Spleen (tissue), 11 donors: ENCODE data around the gene PIGW. TPM values are rescaled to one million over a fixed set of nuclear protein-coding genes. Genes with fewer than 3 reads are reported as not detected.

ENCODE experiments used
- DNase-seq: peaks from one replicate; pipeline ENCODE4 v3.0.0-alpha.2; 2020
- H3K27ac ChIP-seq, 8 donors: fragments of 200-600 bp; sonication (generic) in 7 of 8; 1 replicate in 4 of 8; 2 replicates in 4 of 8; pipeline versions ENCODE4 v1.5.0 to v1.8.0; 2016 to 2021; ENCODE audit warnings: inconsistent platforms in 4 of 8, mild to moderate bottlenecking in 4 of 8, moderate library complexity in 1 of 8
- H3K27me3 ChIP-seq, 7 donors: fragments of 200-600 bp; sonication (generic) in 6 of 7; replicated peaks in 1 of 7; 1 replicate in 4 of 7; 2 replicates in 3 of 7; pipeline versions ENCODE4 v1.5.0 to v1.8.0; 2016 to 2021; ENCODE audit warnings: inconsistent platforms in 3 of 7, mild to moderate bottlenecking in 1 of 7
- H3K36me3 ChIP-seq, 6 donors: fragments of 200-600 bp; sonication (generic) in 5 of 6; 1 replicate in 4 of 6; 2 replicates in 2 of 6; pipeline versions ENCODE4 v1.5.0 to v1.8.0; 2016 to 2021; ENCODE audit warnings: inconsistent platforms in 2 of 6
- H3K4me1 ChIP-seq, 6 donors: fragments of 200-600 bp; sonication (generic) in 5 of 6; 1 replicate in 3 of 6; 2 replicates in 3 of 6; pipeline versions ENCODE4 v1.5.0 to v1.8.0; 2016 to 2021; ENCODE audit warnings: inconsistent platforms in 3 of 6
- H3K4me3 ChIP-seq, 8 donors: fragments of 200-600 bp; sonication (generic) in 7 of 8; 1 replicate in 4 of 8; 2 replicates in 4 of 8; pipeline versions ENCODE4 v1.5.0 to v1.8.0; 2016 to 2021; ENCODE audit warnings: inconsistent platforms in 4 of 8, mild to moderate bottlenecking in 4 of 8, moderate library complexity in 2 of 8
- H3K9me3 ChIP-seq, 8 donors: fragments of 200-600 bp; sonication (generic) in 7 of 8; 1 replicate in 4 of 8; 2 replicates in 4 of 8; pipeline versions ENCODE4 v1.5.0 to v1.8.0; 2016 to 2021; ENCODE audit warnings: inconsistent platforms in 4 of 8
- CTCF ChIP-seq, 11 experiments: fragments of 200-600 bp in 7 of 11; fragments of 450-650 bp in 4 of 11; sonication (generic) in 4 of 11; IDR thresholded peaks in 8 of 11; conservative IDR thresholded peaks in 3 of 11; 1 replicate in 7 of 11; 2 replicates in 4 of 11; pipeline versions ENCODE4 v1.4.0 to v1.8.0; 2016 to 2021; ENCODE audit warnings: antibody characterized with exemption in 11 of 11, inconsistent platforms in 4 of 11, mild to moderate bottlenecking in 1 of 11
- POLR2A ChIP-seq, 3 donors: fragments of 450-650 bp; IDR thresholded peaks; one replicate each; pipeline ENCODE4 v1.5.1; 2017; ENCODE audit warnings: antibody characterized with exemption in 3 of 3, mild to moderate bottlenecking in 1 of 3
- POLR2AphosphoS5 ChIP-seq, 3 donors: sonication (generic); formaldehyde crosslinking; IDR thresholded peaks; one replicate each; pipeline ENCODE4 v1.5.1; 2017; ENCODE audit warnings: antibody characterized with exemption in 3 of 3
- WGBS, 5 donors: extraction: QIAGEN DNeasy Blood & Tissue Kit in 3 of 5; methylation state at CpG; one replicate each; pipeline versions ENCODE4 v1.1.5 to v1.1.7; 2013 to 2018; 5-methylcytosine and 5-hydroxymethylcytosine counted together
- intact Hi-C: fragments of 100-400 bp; cut with DNase I; formaldehyde crosslinking; loops from one replicate; pipeline ENCODE4 v1.15.0; 2023; ENCODE audit warnings: low total_unique reads
- polyA plus RNA-seq, 3 donors: library from polyadenylated mRNA; stranded (reverse); fragments of 200-250 nt; gene quantifications; one replicate each; pipeline ENCODE4 v1.2.1, GENCODE V29; 2013
- total RNA-seq, 7 donors: library from RNA; depleted of rRNA in 3 of 7; stranded (reverse); fragments of >200 nt in 3 of 7; fragmentation: NEBNext Ultra II Directional in 4 of 7; extraction: Animal tissue kit (Norgen Biotek cat#: 25700) in 4 of 7; gene quantifications; one replicate each; pipeline versions ENCODE4 v1.1.0 to v1.2.1, GENCODE V29; 2016 to 2021
- donor health status: healthy with polysubstance abuse.
- donor health status: DM: no; HTN: no; CAD: no; lungs with moderate emphysema.
- donor health status: DM: no; HTN: no; CAD: no.
- donor health status: Bipolar disorder and iron deficiency.
- donor health status: healthy.
- donor health status: DM: no; HTN: no; CAD: no.
- donor health status: DM: yes; HTN: yes; CAD: no.

The PIGW gene
- total and polyA plus RNA-seq, 10 donors, result 3.3 to 7.7 (median 5.6) TPM

- peak; percentile 83 to 88 (median 86) for TF ChIP-seq POLR2AphosphoS5 (IDR thresholded peaks at IDR 0.05)
- peak in 5 of 11 experiments; percentile 2 to 53 (median 40) for TF ChIP-seq CTCF (IDR thresholded peaks at IDR 0.05 in 8 of 11, conservative IDR thresholded peaks at IDR 0.05 in 3 of 11)
- TF ChIP-seq POLR2A (IDR thresholded peaks at IDR 0.05), result peak in 1 of 3 donors; percentile 24
- no peaks in the 10 kb centered on the region for H3K9me3 ChIP-seq
- intact Hi-C loops, result no loop called here
- peak overlapping the region; percentile 99 to 100 (median 100) for H3K27ac ChIP-seq
- peaks cover 45 to 67% (median 62%) of the 10 kb centered on the region in 6 donors for H3K4me1 ChIP-seq
- H3K27me3 ChIP-seq, result no peaks in the 10 kb centered on the region
- H3K36me3 ChIP-seq, result peaks cover 0 to 21% (median 0%) of the 10 kb centered on the region in 6 donors
- WGBS, 5 donors, result 0 to 1% (median 1%) methylated on average over 42 to 60 of the region's 60 CpGs
- peak overlapping the region; percentile 73 to 98 (median 94) for H3K4me3 ChIP-seq
- peak; percentile 99 for DNase-seq
Measured at GRCh38 chr17:36545465-36546417, 11.0 kb downstream of the PIGW start.

GRCh38 chr17:36546418-36547093 is 11.8 kb downstream of the PIGW start:
- peaks cover 0 to 26% (median 0%) of the 10 kb centered on the region in 6 donors for H3K36me3 ChIP-seq
- no peak for DNase-seq
- H3K27me3 ChIP-seq, result no peaks in the 10 kb centered on the region
- intact Hi-C loops, result no loop called here
- WGBS, 5 donors, result 5 to 8% (median 6%) methylated on average over 7 of the region's 7 CpGs
- H3K27ac ChIP-seq, result peak overlapping the region; percentile 99 to 100 (median 100)
- H3K9me3 ChIP-seq, result no peaks in the 10 kb centered on the region
- TF ChIP-seq CTCF (IDR thresholded peaks at IDR 0.05 in 8 of 11, conservative IDR thresholded peaks at IDR 0.05 in 3 of 11) (no peak), POLR2A (IDR thresholded peaks at IDR 0.05) (no peak), POLR2AphosphoS5 (IDR thresholded peaks at IDR 0.05) (no peak)
- H3K4me3 ChIP-seq, result peak overlapping the region; percentile 73 to 98 (median 94)
- peaks cover 51 to 75% (median 70%) of the 10 kb centered on the region in 6 donors for H3K4me1 ChIP-seq

- no peak for DNase-seq
- TF ChIP-seq POLR2A (IDR thresholded peaks at IDR 0.05) (no peak), CTCF (IDR thresholded peaks at IDR 0.05 in 8 of 11, conservative IDR thresholded peaks at IDR 0.05 in 3 of 11) (no peak), POLR2AphosphoS5 (IDR thresholded peaks at IDR 0.05) (no peak)
- H3K36me3 ChIP-seq, result peaks cover 0 to 32% (median 0%) of the 10 kb centered on the region in 6 donors
- H3K27me3 ChIP-seq, result no peaks in the 10 kb centered on the region
- H3K4me1 ChIP-seq, result peaks cover 63 to 86% (median 83%) of the 10 kb centered on the region in 6 donors
- intact Hi-C loops, result no loop called here
- H3K4me3 ChIP-seq, result peak overlapping the region in 3 of 8 donors; percentile 93 to 98 (median 94)
- peak overlapping the region in 4 of 8 donors; percentile 99 to 100 (median 100) for H3K27ac ChIP-seq
- H3K9me3 ChIP-seq, result no peaks in the 10 kb centered on the region
Measured at GRCh38 chr17:36547776-36548175, 13.0 kb downstream of the PIGW start.
